A549 (cell line): Measurements from ENCODE around the gene SCNN1A.

Experiments
- JUN ChIP-seq, 2 experiments: fragments of >200 bp; sonication (Bioruptor Twin); formaldehyde crosslinking; IDR thresholded peaks; 2 replicates in 1 of 2; 3 replicates in 1 of 2; pipeline ENCODE4 v1.6.1; 2016 to 2017
- JUNB ChIP-seq: fragments of >200 bp; sonication (Bioruptor Twin); formaldehyde crosslinking; IDR thresholded peaks from 2 replicates; pipeline ENCODE4 v1.6.1; 2016
- PHF8 ChIP-seq: fragments of 200-600 bp; sonication (generic); IDR thresholded peaks from 2 replicates; pipeline ENCODE4 v1.6.1; 2016; ENCODE audit warnings: low read depth, mild to moderate bottlenecking, antibody characterized with exemption, moderate library complexity, borderline replicate concordance
- POLR2A ChIP-seq: IDR thresholded peaks from 2 replicates; pipeline ENCODE4 v1.6.1; 2012; ENCODE audit warnings: mild to moderate bottlenecking, low read length
- ZC3H11A ChIP-seq: fragments of 450-650 bp; IDR thresholded peaks from 2 replicates; pipeline ENCODE4 v1.6.1; 2014; ENCODE audit warnings: antibody characterized with exemption, mild to moderate bottlenecking
- TF ChIP-seq, protein P1 (sequence below): fragments of >200 bp; sonication (Bioruptor Twin); formaldehyde crosslinking; IDR thresholded peaks from 3 replicates; pipeline ENCODE4 v1.5.1; 2016

DNA sequence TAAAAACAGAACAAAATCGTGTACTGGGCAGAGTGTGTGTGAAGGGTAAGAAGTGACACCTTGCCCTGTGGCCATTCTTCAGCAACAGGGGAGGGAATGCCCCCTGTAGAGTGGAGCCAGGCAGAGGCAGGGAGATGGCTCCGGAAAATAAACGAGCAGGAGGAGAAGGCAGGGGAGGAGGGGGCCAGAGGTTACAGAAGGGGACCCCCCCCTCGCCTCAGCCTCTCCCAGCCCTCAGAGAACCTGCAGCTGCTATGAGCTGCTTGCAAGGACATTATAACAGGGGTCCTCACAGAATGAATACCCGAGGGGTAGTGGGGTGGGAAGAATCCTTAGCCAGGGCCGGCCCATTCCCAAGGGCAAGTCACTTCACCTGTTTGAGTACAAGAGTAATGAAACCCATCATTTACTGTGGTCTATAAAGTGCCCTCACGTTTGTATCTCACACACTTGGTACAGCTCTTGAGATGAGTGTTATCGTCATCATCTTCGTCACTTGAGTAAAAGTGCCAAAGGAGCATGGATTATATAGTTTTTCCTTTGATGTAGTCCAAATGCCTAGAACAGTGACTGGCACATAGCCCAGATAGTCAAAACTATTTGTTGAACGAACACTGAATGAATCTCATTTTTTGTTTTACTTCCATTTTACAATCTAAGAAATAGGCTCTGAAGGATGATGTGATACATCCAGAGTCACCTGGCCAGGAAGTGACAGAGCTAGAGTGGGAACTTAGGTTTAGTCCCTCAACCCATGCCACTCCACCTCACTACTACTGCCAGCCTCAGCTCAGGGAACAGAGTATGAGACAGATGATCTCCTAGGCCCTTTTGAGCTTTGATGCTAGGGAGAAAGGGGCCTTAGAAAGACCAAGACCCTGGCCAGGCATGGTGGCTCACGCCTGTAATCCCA, 14.5 kb downstream of the SCNN1A start:
- TF ChIP-seq, protein P1, sequence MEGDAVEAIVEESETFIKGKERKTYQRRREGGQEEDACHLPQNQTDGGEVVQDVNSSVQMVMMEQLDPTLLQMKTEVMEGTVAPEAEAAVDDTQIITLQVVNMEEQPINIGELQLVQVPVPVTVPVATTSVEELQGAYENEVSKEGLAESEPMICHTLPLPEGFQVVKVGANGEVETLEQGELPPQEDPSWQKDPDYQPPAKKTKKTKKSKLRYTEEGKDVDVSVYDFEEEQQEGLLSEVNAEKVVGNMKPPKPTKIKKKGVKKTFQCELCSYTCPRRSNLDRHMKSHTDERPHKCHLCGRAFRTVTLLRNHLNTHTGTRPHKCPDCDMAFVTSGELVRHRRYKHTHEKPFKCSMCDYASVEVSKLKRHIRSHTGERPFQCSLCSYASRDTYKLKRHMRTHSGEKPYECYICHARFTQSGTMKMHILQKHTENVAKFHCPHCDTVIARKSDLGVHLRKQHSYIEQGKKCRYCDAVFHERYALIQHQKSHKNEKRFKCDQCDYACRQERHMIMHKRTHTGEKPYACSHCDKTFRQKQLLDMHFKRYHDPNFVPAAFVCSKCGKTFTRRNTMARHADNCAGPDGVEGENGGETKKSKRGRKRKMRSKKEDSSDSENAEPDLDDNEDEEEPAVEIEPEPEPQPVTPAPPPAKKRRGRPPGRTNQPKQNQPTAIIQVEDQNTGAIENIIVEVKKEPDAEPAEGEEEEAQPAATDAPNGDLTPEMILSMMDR = no peak
- no peak for TF ChIP-seq JUN (IDR thresholded peaks at IDR 0.05)
- no peak for TF ChIP-seq ZC3H11A
- TF ChIP-seq JUNB = no peak
- TF ChIP-seq PHF8 = no peak
- TF ChIP-seq POLR2A = no peak
